NCI-H1092 (cell line): ENCODE results near the gene TAB2.

Source experiments
- DNase-seq: peaks from one replicate; lab custom pipeline; 2025; lab: John Stamatoyannopoulos, UW

Gene TAB2, protein sequence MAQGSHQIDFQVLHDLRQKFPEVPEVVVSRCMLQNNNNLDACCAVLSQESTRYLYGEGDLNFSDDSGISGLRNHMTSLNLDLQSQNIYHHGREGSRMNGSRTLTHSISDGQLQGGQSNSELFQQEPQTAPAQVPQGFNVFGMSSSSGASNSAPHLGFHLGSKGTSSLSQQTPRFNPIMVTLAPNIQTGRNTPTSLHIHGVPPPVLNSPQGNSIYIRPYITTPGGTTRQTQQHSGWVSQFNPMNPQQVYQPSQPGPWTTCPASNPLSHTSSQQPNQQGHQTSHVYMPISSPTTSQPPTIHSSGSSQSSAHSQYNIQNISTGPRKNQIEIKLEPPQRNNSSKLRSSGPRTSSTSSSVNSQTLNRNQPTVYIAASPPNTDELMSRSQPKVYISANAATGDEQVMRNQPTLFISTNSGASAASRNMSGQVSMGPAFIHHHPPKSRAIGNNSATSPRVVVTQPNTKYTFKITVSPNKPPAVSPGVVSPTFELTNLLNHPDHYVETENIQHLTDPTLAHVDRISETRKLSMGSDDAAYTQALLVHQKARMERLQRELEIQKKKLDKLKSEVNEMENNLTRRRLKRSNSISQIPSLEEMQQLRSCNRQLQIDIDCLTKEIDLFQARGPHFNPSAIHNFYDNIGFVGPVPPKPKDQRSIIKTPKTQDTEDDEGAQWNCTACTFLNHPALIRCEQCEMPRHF

DNA sequence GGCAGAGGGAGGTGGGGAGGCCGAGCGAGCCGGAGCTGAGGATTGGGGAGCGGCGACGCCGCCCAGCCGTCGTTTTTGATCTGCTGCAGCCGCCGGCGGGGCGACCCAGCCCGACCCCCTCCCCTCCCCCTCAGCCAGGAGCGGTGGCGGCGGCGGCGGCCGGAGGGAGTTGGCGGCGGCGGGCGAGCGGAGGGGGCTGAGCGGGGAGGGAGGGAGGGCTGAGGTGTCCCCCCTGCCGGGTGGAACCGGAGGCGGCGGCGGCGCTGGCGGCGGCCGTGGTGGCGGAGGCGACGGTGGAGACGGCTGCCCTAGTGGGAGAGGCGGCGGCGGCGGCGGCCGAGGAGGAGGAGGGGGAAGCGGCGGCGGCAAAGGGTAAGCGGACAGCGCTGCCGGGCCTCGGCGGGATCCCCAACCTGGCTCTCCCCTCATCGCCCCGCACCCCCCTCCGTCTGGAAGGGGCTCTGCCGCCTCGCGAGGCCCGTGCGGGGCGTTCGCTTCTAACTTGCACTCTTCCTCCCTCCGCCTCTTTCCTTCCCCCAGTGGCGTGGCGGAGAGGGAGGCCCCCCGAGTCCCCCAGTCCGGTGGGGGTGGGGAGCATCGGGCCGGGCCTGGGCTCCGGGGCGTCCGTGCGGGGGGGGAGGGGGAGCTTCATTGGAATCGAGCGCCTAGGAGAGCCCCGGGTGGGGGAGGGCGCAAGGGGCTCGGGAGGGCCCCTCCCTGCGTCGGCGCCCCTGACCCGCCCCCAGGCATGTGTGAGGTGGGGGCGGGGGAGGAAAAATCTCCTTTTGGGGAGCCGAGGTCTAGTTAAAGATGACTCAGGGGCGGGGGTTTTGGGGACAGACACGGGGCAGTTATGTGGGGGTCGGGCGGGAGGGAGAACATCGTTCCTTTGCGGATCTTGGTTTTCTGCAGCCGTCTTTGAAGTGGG lies at the start of gene TAB2:
TAB2 (plus strand) TSS at position 69 of the 928 bp plus-strand sequence. CDS start 52,286 bp downstream, outside the sequence.
- peak; percentile 55 for DNase-seq

DNA sequence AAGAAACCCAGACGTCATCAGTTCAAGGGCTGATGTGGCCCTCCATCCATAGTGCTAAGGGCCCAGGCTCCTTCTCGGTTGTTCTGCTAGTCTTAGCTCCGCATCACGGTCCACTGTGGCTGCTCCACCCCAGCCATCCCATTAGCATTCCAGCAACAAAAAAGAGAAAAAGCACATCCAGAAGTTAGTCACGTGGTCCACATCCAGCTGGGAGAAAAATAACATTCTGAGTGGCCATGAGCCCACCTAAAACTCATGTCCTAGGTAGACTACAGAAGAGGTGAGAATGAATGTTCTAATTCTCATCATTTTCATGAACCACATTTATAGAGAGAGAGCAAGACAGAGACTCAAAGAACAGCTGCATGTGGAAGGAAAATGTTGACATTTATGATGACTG lies 49.4 kb upstream of the TAB2 start:
- no peak for DNase-seq

DNA sequence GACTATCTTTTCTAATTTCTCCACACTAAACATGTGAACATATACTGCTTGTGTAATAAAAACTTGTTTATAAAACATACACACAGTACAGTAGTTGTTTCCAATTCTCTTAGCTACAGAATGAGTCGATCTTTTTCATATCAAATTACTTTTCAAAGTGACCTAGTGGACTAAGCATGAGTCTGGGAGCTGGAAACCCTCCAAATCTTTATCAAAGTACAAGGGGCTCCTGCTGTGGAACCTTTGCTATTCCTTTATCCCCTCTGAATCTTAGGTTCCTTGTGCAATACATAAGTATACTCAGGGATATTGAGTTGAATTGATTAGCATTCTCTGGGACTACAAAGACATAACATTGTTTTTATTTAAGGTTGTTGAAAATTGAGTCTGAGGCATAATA lies 48.7 kb upstream of the TAB2 start:
- DNase-seq = no peak

DNA sequence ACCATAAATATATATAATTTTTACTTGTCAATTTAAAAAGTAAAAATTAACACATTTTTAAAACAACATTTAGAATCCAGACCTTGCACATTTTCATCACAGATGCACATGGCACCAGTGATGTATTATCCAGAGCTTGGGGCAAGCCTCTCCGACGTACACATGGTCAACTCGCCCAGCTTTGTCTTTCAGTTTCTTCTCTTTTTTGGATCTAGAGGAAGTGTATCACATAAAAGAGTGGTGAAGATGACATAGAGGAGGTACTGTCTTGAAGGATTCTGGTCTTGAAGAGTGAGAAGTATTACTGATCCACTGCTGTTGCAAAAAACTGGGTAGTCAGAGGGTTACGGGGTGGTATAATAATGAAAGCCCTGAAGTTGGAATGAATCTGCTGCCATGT lies 46.9 kb upstream of the TAB2 start:
- no peak for DNase-seq

DNA sequence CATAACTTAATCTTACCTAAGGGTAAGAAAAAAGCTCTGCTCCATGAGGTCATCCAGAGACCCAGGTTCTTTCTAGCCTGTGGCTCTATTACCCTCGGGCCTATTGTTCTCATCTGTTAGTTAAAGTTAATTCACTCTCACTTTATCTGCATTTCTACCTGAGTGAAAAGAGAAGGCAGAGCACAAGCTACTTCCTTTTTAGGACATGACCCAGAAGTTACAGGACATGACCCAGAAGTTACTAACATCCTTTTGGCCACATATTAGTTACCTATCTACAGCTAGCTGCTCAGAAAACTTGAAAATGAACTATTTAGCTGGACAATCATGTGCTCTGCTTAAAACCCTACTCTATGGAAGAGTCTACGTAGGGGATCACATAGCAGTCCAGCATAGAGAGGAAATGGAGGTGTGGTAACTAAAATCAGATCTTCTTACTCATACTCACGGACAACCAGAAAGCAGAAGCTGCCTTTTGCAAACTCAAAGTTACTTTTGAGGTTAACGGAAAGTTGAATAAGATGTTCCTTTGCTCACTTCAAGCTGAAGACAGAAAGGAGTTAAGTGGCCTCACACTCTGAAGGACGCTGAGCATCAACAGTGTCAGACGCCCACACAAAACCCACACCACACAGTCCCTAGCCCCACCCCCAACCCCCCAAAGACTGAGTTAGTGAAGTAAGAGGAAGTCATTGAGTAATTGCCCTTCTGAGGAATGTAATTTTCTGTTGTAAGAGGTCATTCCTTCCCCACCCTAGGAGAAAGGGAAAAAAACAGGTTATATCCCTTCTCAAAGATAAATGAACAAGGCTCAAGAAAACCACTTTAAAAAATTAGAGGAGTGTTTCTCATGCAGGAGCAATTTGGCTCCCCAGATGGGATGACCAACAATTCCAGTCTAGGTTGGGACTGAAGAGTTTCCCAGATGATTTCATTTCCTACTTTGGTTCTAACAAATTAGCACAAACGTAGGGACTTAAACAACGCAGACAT lies 45.9 kb upstream of the TAB2 start:
- no peak for DNase-seq

DNA sequence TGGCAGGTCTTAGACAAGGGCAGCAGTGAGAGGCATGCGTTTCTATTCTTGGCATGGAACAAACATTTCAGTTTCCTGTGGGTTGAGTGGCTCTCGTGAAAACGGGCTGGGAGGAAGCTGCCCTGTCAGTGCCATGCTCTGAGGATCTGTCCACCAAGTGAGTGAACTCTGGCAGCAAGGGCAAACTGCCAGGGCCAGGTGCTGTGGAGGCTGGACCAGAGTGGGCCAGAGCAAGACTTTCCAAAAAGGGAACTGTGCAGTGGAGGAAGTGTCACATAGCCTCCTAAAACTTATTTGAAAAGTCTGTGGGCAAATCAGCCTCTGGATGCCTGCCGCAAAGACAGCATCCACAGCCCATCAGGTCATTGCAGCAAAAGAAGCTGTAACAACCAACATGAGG lies 44.2 kb upstream of the TAB2 start:
- DNase-seq = no peak

DNA sequence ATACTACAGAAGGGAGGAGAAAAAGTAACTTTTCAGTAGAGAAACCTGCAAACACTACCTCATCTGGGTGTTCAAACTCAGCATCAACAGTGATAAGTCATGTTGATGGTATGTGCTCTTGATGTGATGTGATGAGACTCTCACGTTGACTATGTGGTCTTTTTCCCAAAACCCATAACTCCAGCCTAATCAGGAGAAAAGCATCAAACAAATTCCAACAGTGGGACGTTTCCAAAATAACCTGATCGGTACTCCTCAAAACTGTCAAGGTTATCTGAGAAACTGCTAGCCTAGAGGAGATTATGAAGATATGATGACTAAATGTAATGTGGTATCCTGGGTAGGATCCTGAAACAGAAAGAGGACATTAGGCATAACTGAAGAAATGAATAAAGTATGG lies 41.9 kb upstream of the TAB2 start:
- DNase-seq = no peak

DNA sequence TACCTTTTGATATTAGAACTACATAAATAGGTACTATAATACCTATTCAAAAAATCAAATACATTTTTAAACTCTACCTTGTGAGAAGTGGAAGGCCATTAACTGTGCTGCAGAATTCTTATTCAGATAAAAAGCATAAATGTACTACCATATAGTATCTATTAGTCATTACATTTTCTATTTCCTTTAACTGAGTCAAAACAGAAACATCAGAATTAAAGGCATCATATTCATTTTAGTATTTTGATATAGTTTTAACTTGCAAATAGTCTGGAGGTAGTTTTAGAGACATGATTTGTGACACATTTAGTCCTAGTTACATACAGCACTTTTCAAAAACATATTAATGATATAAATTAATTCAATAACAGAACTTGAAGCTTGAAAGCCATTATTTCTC lies 39.9 kb upstream of the TAB2 start:
- DNase-seq = no peak

DNA sequence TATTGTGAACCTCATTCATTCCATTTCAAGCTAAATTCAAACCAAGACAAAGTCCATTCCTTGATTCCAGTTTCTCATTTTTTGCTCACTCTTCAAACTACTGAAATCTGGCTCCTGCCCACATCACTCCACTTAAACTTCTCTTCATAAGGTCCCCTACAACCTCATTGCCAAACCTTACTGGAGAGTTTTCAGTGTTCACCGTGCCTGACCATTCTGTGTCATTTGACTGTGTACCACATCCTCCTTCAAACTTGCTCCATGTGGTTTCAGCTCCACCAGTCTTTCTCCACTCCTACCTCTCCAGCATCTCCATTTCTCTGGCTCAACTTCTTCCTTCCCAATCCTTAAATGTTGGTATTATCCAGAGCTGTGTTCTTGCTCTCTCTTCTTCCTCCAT lies 38.5 kb upstream of the TAB2 start:
- no peak for DNase-seq

DNA sequence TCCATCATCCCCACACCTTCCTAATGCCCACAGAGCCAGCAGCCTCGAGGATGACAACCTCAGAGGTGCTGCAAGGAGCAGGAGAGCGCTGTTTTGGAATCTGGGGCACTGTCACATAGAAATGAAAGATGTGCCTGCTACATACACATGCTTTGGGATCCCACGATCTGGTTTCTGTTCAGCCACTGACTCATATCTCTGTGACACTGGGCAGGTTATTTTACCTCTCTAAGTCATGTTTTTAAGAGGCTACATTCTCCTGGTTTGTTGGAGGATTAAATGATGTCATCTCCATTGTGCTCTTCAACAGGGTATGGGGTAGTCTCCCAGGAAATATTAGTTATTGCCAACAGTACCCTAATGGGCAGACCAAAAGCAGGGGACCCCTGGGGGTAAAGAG lies 32.6 kb upstream of the TAB2 start:
- no peak for DNase-seq

DNA sequence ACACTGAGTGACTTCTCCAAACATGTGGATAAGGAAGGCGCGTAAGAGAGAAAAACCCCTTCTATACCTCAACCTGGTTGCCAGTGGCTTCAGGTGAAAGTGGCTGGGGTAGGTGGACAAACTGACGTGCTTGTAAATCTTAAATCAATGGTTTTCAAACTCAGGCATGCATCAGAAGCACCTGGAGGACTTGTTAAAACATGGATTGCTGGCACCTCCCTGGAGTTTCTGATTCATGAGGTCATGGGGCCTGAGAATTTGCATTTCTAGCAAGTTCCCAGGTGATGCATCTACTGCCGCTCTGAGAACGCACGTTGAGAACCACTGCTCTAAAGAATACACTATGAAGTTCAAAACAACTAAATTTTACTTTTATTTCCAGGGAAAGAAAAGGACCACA lies 31.9 kb upstream of the TAB2 start:
- DNase-seq = no peak

DNA sequence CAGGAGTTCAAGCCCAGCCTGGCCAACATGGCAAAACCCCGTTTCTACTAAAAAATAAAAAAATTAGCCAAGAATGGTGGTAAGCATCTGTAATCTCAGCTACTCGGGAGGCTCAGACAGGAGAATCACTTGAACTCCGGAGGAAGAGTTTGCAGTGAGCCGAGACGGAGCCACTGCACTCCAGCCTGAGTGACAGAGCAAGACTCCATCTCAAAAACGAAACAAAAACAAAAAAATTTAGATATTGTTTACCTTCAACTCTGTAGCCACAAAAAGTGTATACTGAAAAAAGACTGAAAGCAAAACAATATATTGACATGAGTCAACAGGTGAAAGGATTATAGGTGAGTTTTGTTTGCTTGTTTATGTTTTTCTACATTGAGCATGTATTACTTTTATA lies 30.6 kb upstream of the TAB2 start:
- no peak for DNase-seq

DNA sequence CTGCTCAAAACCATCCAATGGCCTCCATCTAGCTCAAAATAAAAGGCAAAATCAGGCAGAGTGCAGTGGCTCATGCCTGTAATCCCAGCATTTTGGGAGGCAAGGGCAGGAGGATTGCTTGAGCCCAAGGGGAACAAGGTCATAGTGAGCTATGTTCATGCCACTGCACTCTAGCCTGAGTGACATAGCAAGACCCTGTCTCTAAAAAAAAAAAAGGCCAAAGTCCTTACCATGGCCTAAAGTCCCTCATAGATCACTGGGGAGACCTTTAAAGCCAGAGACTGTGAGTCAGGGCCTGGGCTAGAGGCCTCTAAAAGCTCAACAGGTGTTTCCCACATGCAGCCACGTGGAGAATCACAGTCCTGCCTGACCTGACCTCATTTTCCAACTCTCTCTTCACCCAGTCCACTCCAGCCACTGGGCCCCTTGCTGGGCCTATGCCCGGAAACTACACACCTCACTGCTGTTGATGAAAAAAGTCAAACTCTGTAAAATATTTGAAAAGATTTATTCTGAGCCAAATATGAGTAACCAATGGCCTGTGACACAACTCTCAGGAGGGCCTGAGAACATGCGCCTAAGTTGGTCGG lies 28.2 kb upstream of the TAB2 start:
- DNase-seq = no peak

DNA sequence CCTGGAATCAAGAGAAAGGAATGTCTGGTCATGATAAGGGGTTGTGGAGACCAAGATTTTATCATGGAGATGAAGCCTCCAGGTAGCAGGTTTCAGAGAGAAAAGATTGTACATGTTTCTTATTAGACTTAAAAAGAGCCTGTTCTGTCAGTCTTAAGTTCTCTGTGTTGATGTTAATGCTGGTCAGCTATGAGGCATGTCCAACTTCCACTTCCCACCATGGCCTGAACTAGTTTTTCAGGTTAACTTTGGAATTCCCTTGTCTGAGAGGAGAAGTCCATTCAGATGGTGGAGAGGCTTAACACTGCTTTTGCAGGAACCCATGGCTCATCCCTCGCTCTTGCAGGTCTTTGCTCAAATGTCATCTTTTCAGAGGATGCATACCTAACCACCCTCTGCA lies 27.5 kb upstream of the TAB2 start:
- no peak for DNase-seq

DNA sequence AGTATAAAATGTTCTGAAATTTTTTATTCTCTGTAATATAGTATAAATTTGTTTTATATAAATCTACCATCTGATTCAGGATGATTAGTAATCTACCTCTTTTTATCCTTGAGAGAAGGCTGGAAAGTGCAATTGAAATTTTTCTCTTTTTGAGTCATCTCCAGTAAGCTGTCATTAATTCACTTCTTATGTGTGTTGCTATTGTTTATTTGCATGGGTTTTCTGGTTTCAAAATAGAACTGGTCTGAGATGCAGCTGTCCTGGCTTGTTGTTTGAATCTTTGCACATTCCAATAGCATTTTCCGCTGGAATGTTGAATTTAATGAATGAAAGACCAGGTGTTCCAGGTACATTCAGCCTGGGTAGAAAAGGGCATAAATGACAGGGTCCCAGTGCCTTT lies 24.3 kb upstream of the TAB2 start:
- DNase-seq = no peak

DNA sequence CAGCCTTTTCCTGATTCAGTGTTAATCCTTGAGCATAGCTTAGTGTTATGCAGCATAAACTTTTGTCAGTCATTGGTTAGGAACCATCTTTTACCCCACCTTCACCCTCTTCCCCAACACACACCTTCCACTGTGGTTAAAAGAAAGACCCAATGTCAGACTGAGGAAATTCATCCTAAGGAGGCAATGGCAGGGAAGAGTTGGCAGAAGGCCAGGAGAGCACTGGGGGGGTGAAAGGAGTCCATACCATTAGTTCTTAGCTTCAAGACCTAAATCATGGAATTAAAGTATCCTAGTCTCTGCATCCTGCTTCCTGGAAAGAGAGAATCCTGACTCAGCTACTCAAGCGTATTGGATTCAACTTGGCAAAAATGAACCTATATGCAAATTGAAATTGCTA lies 16.9 kb upstream of the TAB2 start:
- DNase-seq = no peak

DNA sequence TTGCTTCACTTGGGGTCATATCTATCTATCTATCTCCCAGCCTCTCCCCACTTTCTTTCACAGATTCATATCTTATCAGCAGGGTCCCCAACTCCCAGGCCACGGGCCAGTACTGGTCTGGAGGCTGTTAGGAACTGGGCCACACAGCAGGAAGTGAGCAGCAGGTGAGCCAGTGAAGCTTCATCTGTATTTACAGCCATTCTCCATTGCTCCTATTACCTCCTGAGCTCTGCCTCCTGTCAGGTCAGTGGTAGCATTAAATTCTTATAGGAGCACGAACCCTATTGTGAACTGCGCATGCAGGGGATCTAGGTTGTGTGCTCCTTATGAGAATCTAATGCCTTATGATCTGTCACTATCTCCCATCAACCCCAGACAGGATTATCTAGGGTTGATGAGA lies 14.8 kb upstream of the TAB2 start:
- DNase-seq = no peak

DNA sequence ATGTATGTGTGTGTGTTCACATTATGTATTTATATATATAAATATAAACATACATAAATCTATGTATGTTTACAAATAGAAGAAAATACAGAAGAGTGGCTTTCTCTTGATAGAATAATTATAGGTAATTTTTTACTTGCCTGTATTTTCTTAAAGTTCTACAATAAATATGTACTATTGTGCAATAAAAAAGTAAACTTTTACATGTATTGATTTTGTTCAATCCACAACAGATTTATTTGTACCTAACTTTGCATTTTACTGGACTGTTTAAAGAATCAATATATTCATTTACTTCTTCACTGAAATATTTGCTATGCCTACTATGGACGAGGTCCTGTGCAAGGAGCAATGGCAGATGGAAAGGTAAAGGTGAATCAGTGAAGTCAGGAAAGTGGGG lies 14.0 kb upstream of the TAB2 start:
- DNase-seq = no peak

DNA sequence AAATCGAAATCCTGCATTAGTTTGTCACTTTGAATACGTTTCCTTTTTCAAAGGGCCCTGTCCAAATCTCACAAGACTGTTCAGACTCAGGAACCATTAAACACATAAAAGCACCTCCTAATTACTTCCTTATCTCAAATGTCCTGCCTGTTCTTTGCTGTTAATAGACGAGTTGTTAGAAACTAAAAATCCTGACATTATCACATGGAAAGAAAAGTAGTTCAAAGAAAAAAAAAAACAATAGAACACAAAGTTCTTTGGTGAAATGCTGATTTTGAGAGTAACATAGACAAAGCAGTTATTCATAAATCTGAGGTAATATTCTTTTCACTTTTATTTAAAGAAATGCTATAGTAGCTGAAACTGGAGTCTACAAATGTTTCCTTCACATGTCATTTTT lies 12.1 kb upstream of the TAB2 start:
- no peak for DNase-seq

DNA sequence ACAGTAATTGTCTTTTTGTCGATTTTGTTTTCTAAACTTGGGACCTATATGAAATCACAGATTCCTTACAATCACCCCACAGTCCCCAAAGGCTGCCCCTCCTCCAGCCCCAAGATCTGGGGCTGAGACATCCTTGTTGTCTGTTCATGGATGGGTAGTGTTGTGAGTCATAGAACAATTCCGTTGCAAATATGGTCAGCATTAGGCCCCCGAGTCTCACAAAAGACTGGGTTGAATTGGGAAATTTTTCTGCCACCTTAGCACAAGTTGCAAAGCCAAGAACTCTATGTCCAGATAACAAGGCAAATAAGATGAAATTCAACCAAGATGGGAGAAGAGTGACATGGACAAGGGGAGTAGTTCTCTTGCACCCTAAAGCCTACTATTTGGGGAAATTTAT lies 10.5 kb upstream of the TAB2 start:
- no peak for DNase-seq

DNA sequence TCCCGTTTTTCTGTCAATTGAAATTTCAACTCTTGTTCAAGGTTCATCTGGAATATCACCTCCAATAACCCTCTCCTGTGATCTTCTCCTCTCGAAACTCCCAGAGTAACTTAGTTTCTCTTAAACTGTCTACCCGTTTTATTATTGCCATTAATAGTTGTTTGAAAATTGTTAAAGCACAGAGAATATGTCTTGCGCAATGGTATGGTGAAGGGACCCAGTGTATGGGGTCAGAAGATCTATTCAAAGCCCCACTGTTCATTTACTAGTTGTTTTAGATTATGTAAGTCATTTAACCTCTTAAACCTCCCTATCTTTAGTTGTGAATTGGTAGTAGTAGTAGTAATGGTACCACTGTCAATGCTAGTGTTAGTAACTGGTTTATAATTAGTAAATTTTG lies 6.2 kb upstream of the TAB2 start:
- no peak for DNase-seq
